ENCODE results near the gene MESP1.

MESP1 gene

DNA sequence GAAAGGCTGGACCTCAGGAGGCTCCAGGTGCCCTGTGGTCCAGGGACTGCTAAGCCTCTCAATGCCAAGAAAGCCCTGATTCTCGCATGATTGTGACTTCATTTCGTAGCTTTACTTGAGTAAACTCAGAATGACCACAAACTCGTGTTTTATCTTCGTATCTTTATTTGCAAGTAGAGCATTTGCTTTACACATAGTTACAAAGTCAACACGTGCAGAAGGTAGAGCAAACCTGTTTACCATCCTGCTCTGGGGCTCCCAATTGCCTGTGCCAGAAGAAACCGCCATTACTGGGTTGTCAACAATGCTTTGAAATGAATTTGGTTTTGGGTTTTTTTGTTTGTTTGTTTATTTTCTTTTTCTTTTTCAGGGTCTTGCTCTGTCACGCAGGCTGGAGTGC is 5.8 kb upstream of the MESP1 start:
- Histone ChIP-seq H3K36me3 (ENCODE audit: control insufficient read depth, insufficient read depth, low read length) (no peaks in the 10 kb centered on the region), H3K27me3 (ENCODE audit: control insufficient read depth, insufficient read depth, low read length) (peaks cover 37% of the 10 kb centered on the region), H3K9me3 (ENCODE audit: control insufficient read depth, insufficient read depth, low read depth, low read length) (no peaks in the 10 kb centered on the region), H3K9ac (ENCODE audit: low read length) (no peak overlapping the region), H3K27ac (ENCODE audit: low read depth, low read length) (no peak overlapping the region), H3K4me3 (ENCODE audit: low read depth, low read length) (no peak overlapping the region), H3K4me1 (ENCODE audit: control insufficient read depth, insufficient read depth, low read length) (peaks cover 30% of the 10 kb centered on the region; the same call in 1 of the 2 replicates)

DNA sequence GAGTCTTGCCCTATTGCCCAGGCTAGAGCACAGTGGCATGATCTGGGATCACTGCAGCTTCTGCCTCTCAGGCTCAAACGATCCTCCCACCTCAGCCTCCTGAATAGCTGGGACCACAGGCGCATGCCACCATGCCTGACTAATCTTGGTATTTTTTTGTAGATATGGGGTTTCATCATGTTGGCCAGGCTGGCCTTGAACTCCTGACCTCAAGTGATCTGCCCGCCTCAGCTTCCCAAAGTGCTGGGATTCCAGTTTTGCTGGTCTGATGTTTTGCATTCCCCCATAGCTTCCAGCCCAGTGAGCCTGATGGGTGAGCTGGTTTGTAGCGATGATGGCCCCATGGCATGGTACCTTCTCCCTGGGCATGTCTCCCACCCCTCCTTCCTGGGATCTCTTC is 4.7 kb upstream of the MESP1 start:
- Histone ChIP-seq H3K4me1 (ENCODE audit: control insufficient read depth, insufficient read depth, low read length) (peaks cover 32% of the 10 kb centered on the region), H3K36me3 (ENCODE audit: control insufficient read depth, insufficient read depth, low read length) (no peaks in the 10 kb centered on the region), H3K9ac (ENCODE audit: low read length) (no peak overlapping the region), H3K27me3 (ENCODE audit: control insufficient read depth, insufficient read depth, low read length) (peaks cover 48% of the 10 kb centered on the region), H3K4me3 (ENCODE audit: low read depth, low read length) (no peak overlapping the region), H3K9me3 (ENCODE audit: control insufficient read depth, insufficient read depth, low read depth, low read length) (no peaks in the 10 kb centered on the region), H3K27ac (ENCODE audit: low read depth, low read length) (no peak overlapping the region)

DNA sequence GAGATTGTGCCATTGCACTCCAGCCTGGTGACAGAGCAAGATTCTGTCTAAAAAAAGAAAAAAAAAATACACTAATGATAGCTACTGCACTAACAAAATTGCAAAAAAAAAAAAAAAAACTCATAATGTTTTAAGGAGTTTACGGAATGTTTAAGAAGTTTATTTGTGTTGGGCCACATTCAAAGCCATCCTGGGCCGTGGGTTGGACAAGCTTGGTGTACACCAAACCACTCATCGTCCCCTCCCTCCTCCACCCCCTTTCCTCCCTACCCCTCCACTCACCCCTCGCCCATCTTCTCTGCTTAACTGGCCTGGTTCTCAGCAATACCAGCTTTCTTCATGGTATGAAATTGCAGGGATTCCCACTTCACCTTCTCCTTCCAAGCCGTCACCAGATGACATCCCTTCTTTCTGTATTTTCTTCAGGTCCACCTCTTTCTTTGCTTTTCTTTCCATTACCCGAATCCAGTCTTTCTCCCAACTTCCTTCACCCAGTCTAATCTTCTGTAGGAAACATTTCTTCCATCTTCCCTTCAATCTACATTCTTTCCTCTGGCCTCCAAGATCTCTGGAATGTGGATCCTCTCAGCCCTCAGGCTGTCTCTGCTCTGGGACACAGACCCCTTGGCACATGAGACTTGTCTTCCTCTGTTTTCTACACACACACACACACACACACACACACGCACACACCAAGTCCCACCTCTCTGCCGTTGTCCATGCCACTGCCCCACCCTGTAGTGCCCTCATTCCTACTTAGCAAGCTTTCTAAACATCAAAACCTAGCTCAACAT is 3.5 kb upstream of the MESP1 start:
- Histone ChIP-seq H3K9me3 (ENCODE audit: control insufficient read depth, insufficient read depth, low read depth, low read length) (no peaks in the 10 kb centered on the region), H3K4me1 (ENCODE audit: control insufficient read depth, insufficient read depth, low read length) (peaks cover 30% of the 10 kb centered on the region), H3K27ac (ENCODE audit: low read depth, low read length) (no peak overlapping the region), H3K9ac (ENCODE audit: low read length) (no peak overlapping the region), H3K36me3 (ENCODE audit: control insufficient read depth, insufficient read depth, low read length) (no peaks in the 10 kb centered on the region), H3K27me3 (ENCODE audit: control insufficient read depth, insufficient read depth, low read length) (peaks cover 59% of the 10 kb centered on the region), H3K4me3 (ENCODE audit: low read depth, low read length) (no peak overlapping the region)

DNA sequence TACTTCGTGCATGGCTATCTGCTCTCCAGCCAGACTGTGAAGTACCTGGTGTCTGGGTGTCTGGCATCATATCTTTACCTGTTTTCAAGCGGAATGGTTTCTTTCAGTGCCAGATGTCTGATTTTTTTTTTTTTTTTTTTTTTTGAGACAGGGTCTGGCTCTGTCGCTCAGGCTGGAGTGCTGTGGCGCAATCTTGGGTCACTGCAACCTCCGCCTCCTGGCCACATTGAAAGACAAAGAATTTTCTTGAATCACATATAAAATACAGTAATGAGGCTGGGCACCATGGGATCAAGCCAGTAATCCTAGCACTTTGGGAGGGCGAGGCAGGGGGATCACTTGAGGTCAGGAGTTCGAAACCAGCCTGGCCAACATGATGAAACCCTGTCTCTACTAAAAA is 2.8 kb upstream of the MESP1 start:
- no peak overlapping the region for H3K27ac ChIP-seq (ENCODE audit: low read depth, low read length)

DNA sequence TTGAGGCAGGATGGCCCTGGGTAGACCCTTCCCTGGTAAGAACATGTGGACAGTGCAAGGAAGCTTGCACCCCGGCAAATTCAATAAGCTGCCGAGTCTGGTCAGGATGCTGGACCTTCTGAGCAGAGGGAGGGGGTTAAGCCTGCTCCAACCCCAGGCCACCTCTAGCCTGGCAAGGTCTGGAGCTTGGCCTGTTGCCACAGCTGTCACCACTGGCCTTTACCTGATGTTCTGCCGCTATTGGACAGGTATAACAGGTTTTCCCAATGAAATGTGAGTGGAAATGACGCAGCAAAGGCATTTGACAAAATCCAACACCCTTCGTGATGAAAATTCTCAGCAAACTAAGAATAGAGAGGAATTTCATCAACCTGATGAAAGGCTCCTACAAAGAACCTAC is 699 bp upstream of the MESP1 start:
- Histone ChIP-seq H3K9ac (ENCODE audit: low read length) (no peak overlapping the region), H3K4me3 (ENCODE audit: low read depth, low read length) (peak overlapping the region; percentile 68; the same call in 1 of the 2 replicates), H3K4me1 (ENCODE audit: control insufficient read depth, insufficient read depth, low read length) (peaks cover 42% of the 10 kb centered on the region), H3K27ac (ENCODE audit: low read depth, low read length) (no peak overlapping the region), H3K36me3 (ENCODE audit: control insufficient read depth, insufficient read depth, low read length) (no peaks in the 10 kb centered on the region), H3K27me3 (ENCODE audit: control insufficient read depth, insufficient read depth, low read length) (peaks cover 80% of the 10 kb centered on the region), H3K9me3 (ENCODE audit: control insufficient read depth, insufficient read depth, low read depth, low read length) (no peaks in the 10 kb centered on the region)

More for the DNA sequence above, 2.8 kb upstream of the MESP1 start:
- peaks cover 31% of the 10 kb centered on the region for H3K4me1 ChIP-seq (ENCODE audit: control insufficient read depth, insufficient read depth, low read length)
- no peak overlapping the region for H3K4me3 ChIP-seq (ENCODE audit: low read depth, low read length)
- no peak overlapping the region for H3K9ac ChIP-seq (ENCODE audit: low read length)
- H3K27me3 ChIP-seq (ENCODE audit: control insufficient read depth, insufficient read depth, low read length), result peaks cover 60% of the 10 kb centered on the region
- H3K36me3 ChIP-seq (ENCODE audit: control insufficient read depth, insufficient read depth, low read length), result no peaks in the 10 kb centered on the region
- H3K9me3 ChIP-seq (ENCODE audit: control insufficient read depth, insufficient read depth, low read depth, low read length), result no peaks in the 10 kb centered on the region

DNA sequence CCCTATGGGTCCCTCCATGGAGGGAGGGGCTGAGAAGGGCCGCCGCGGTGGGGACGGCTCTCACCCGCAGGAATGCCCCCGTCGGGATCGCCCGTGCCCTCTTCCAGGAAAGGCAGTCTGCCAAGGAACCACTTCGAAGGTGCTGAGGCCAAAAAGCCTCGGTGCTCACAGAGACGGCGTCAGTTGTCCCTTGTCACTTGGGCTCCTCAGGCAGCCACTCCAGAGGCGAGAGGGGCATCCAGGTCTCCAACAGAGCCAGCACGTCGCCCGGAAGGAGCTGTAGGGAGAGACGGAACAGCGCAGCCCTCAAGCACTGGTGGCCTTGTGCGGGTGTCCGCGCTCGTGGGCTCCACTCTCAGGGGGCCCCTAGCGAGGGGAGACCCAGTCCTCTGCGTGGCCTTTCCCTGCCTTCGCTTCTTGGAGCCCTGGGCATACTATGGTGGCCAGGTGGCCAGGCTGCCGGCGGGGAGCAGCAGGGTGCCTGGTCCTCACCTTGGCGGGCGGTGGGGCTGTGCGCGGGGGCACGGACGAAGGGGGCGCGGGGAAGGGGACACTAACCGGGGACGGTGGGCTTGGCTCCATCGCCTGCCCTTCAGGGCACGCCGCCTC is 994 bp downstream of the MESP1 start:
- H3K27ac ChIP-seq (ENCODE audit: low read depth, low read length), result no peak overlapping the region
- H3K9ac ChIP-seq (ENCODE audit: low read length), result peak overlapping the region; percentile 87
- no peaks in the 10 kb centered on the region for H3K36me3 ChIP-seq (ENCODE audit: control insufficient read depth, insufficient read depth, low read length)
- H3K4me3 ChIP-seq (ENCODE audit: low read depth, low read length), result peak overlapping the region; percentile 68
- H3K4me1 ChIP-seq (ENCODE audit: control insufficient read depth, insufficient read depth, low read length), result peaks cover 42% of the 10 kb centered on the region
- no peaks in the 10 kb centered on the region for H3K9me3 ChIP-seq (ENCODE audit: control insufficient read depth, insufficient read depth, low read depth, low read length)
- H3K27me3 ChIP-seq (ENCODE audit: control insufficient read depth, insufficient read depth, low read length), result peaks cover 90% of the 10 kb centered on the region

DNA sequence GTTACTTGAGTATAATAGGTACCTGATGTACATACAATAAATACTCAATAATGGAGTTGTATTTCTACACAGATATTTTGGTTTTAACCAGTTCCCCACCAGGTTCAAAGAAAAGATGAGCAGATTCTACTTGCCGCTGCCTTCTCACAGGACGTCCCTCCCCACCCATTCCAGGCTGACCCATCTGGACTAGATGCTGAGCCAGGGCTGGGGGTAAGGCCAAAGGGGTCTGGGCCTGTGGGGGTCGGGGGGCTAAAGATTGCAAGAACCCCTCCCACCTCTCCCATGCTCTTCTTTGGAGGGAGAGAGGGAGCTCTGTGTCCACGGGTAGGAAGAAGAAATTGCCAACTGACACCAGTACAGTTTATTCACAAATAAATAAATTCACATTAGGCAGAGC is 1.5 kb downstream of the MESP1 start:
- Histone ChIP-seq H3K27ac (ENCODE audit: low read depth, low read length) (no peak overlapping the region), H3K9me3 (ENCODE audit: control insufficient read depth, insufficient read depth, low read depth, low read length) (no peaks in the 10 kb centered on the region), H3K27me3 (ENCODE audit: control insufficient read depth, insufficient read depth, low read length) (peaks cover 90% of the 10 kb centered on the region), H3K4me3 (ENCODE audit: low read depth, low read length) (peak overlapping the region; percentile 68), H3K4me1 (ENCODE audit: control insufficient read depth, insufficient read depth, low read length) (peaks cover 38% of the 10 kb centered on the region), H3K9ac (ENCODE audit: low read length) (peak overlapping the region; percentile 87), H3K36me3 (ENCODE audit: control insufficient read depth, insufficient read depth, low read length) (no peaks in the 10 kb centered on the region)

DNA sequence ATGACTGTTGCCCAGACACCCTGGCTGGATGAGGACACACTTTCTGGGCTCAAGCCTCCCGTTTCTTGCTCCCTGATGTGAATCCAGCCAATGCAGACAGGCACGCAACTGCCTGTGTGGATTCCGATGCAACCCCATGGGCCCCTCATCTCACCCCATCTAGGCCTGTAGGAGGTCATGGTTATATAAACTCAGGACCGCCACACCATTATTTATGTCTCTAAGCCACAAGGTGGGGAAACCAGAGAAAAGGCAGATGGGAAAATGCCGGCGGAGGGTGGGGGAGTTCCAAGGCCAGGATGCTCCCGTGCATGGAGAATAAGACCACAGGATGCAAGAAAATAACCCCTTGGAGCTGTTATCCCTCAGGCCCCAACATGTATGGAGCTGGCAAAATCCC is 2.0 kb downstream of the MESP1 start:
- Histone ChIP-seq H3K36me3 (ENCODE audit: control insufficient read depth, insufficient read depth, low read length) (no peaks in the 10 kb centered on the region), H3K27me3 (ENCODE audit: control insufficient read depth, insufficient read depth, low read length) (peaks cover 95% of the 10 kb centered on the region), H3K4me3 (ENCODE audit: low read depth, low read length) (peak overlapping the region; percentile 68; the same call in 1 of the 2 replicates), H3K4me1 (ENCODE audit: control insufficient read depth, insufficient read depth, low read length) (peaks cover 38% of the 10 kb centered on the region), H3K27ac (ENCODE audit: low read depth, low read length) (no peak overlapping the region), H3K9me3 (ENCODE audit: control insufficient read depth, insufficient read depth, low read depth, low read length) (no peaks in the 10 kb centered on the region), H3K9ac (ENCODE audit: low read length) (peak overlapping the region; percentile 43)

DNA sequence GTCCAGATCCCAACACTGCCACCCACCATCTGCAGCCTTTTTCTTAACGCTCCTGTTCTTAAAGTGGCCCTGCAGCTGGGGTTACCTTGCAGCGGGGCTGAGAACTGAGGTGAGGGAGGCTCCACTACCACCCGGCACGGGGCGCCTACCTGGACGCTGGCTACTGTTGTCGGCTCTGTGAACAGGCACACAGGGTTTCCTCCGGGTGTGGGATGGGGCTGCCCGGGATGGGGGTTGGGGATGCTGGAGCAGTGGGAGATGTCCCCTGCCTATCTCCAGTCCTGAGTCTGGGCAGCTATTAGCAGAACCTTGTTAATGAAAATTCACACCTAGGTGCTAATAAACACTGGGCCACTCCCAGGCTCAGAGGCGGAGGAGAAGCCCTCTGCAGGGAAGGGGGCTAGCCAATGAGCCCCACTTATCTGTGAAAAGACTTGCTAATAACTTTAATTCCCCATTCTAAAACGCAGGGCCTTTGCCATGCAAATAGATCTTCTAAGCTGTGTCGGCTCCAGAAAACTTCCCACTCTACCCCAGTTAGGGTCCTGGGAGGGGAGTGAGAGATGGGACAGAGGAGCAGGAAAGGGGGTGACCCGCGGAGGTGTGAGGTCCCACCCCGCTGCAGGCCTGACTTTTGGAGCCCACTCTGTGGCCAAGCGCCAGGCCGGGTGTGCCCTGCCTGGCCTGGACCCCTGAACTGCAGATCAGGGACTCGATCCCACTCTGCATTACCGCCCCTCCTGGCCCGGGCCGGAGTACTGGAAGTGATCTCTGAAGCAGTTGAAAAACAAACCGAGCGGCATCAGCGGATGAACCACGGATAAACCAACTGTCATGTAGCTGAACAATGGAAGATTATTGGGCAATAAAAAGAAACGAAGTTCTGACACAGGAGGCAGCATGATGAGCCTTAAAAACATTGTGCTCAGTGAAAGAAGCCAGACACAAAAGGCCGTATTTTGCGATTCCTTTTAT is 3.1 kb downstream of the MESP1 start:
- Histone ChIP-seq H3K27me3 (ENCODE audit: control insufficient read depth, insufficient read depth, low read length) (peaks cover 97% of the 10 kb centered on the region), H3K9ac (ENCODE audit: low read length) (peak overlapping the region; percentile 66), H3K36me3 (ENCODE audit: control insufficient read depth, insufficient read depth, low read length) (no peaks in the 10 kb centered on the region), H3K4me1 (ENCODE audit: control insufficient read depth, insufficient read depth, low read length) (peaks cover 38% of the 10 kb centered on the region), H3K27ac (ENCODE audit: low read depth, low read length) (no peak overlapping the region), H3K4me3 (ENCODE audit: low read depth, low read length) (peak overlapping the region; percentile 68), H3K9me3 (ENCODE audit: control insufficient read depth, insufficient read depth, low read depth, low read length) (no peaks in the 10 kb centered on the region)

DNA sequence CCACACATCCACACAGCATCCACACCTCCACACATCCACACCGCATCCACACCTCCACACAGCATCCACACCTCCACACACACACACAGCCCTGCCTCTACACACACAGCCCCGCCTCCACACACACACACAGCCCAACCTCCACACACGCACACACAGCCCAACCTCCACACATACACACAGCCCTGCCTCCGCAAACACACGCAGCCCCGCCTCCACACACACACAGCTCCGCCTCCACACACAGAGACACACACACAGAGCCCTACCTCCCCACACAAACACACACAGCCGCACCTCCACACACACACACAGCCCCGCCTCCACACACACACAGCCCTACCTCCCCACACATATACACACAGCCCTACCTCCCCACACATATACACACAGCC is 4.7 kb downstream of the MESP1 start:
- Histone ChIP-seq H3K9me3 (ENCODE audit: control insufficient read depth, insufficient read depth, low read depth, low read length) (no peaks in the 10 kb centered on the region), H3K27ac (ENCODE audit: low read depth, low read length) (no peak overlapping the region), H3K4me1 (ENCODE audit: control insufficient read depth, insufficient read depth, low read length) (peaks cover 30% of the 10 kb centered on the region), H3K27me3 (ENCODE audit: control insufficient read depth, insufficient read depth, low read length) (peaks cover 85% of the 10 kb centered on the region), H3K9ac (ENCODE audit: low read length) (peak overlapping the region; percentile 66), H3K4me3 (ENCODE audit: low read depth, low read length) (peak overlapping the region; percentile 68; the same call in 1 of the 2 replicates), H3K36me3 (ENCODE audit: control insufficient read depth, insufficient read depth, low read length) (no peaks in the 10 kb centered on the region)
